Calu3 (cell line): ENCODE data around the gene GPATCH4. TPM values are rescaled to one million over a fixed set of nuclear protein-coding genes. Genes with fewer than 3 reads are reported as not detected.

Experiments
- BruUV-seq: library from RNA; stranded (reverse); fragments of 400-500 nt; replicated peaks from 2 replicates; lab custom pipeline; 2021; lab: Mats Ljungman, UMichigan
- CTCF ChIA-PET: fragments of 300-600 bp; sonication (Branson Sonifier 250); formaldehyde crosslinking; loops from one replicate; lab custom pipeline; 2022; ENCODE audit warnings: antibody characterized with exemption; lab: Charles Lee
- DNase-seq: peaks from one replicate; pipeline ENCODE4 v3.0.0; 2022
- H3K27ac Mint-ChIP-seq: one replicate; pipeline ENCODE4 v1.8.0; 2022; ENCODE audit warnings: mixed read lengths; ENCODE audit not compliant: unreplicated experiment
- H3K27me3 Mint-ChIP-seq: one replicate; pipeline ENCODE4 v1.8.0; 2022; ENCODE audit warnings: mixed read lengths; ENCODE audit not compliant: unreplicated experiment
- H3K36me3 Mint-ChIP-seq: one replicate; pipeline ENCODE4 v1.8.0; 2022; ENCODE audit warnings: mild to moderate bottlenecking, moderate library complexity, mixed read lengths; ENCODE audit not compliant: insufficient read depth, unreplicated experiment
- H3K4me1 Mint-ChIP-seq: one replicate; pipeline ENCODE4 v1.8.0; 2022; ENCODE audit warnings: mild to moderate bottlenecking, low read depth, mixed read lengths; ENCODE audit not compliant: unreplicated experiment
- H3K4me3 Mint-ChIP-seq: one replicate; pipeline ENCODE4 v1.8.0; 2022; ENCODE audit warnings: mild to moderate bottlenecking, low read depth, moderate library complexity, mixed read lengths; ENCODE audit not compliant: unreplicated experiment
- H3K9me3 Mint-ChIP-seq: one replicate; pipeline ENCODE4 v1.8.0; 2022; ENCODE audit warnings: low read depth, mixed read lengths; ENCODE audit not compliant: unreplicated experiment
- CTCF ChIP-seq: fragments of 200-600 bp; IDR thresholded peaks from one replicate; pipeline ENCODE4 v1.8.0; 2022; ENCODE audit warnings: antibody characterized with exemption; ENCODE audit not compliant: unreplicated experiment
- intact Hi-C: fragments of 100-400 bp; cut with micrococcal nuclease; formaldehyde crosslinking; loops from one replicate; pipeline ENCODE4 v1.10.0; 2022; ENCODE audit not compliant: unreplicated experiment
- total RNA-seq: library from RNA; stranded (reverse); gene quantifications from 2 replicates; pipeline ENCODE4 v1.2.3, GENCODE V29; 2022

The GPATCH4 gene
- total RNA-seq, 1 experiment from 2014 or later: 52.4 TPM

- no peak for DNase-seq
- intact Hi-C loops: no loop called here
- Mint-ChIP-seq H3K9me3 (no peaks in the 10 kb centered on the region), H3K27me3 (no peaks in the 10 kb centered on the region), H3K36me3 (peaks cover 31% of the 10 kb centered on the region), H3K27ac (no peak overlapping the region), H3K4me3 (no peak overlapping the region), H3K4me1 (peaks cover 19% of the 10 kb centered on the region)
- TF ChIP-seq CTCF: no peak
- BruUV-seq: no TSS peak
- CTCF ChIA-PET: no interaction called here
These were observed 50.1 kb downstream of the GPATCH4 start for GRCh38 chr1:156551066-156551643.

GRCh38 chr1:156550346-156550745 is 50.9 kb downstream of the GPATCH4 start:
- no peak overlapping the region for H3K27ac Mint-ChIP-seq
- CTCF ChIA-PET: interaction anchor here (0.5 kb wide), 1 partner anchor 92 kb away, joined by 3 read pairs; no protein-coding TSS in a partner anchor
- DNase-seq: no peak
- intact Hi-C loops: no loop called here
- BruUV-seq: no TSS peak
- H3K9me3 Mint-ChIP-seq: no peaks in the 10 kb centered on the region
- H3K36me3 Mint-ChIP-seq: peaks cover 36% of the 10 kb centered on the region
- no peaks in the 10 kb centered on the region for H3K27me3 Mint-ChIP-seq
- no peak overlapping the region for H3K4me3 Mint-ChIP-seq
- TF ChIP-seq CTCF: no peak
- peaks cover 21% of the 10 kb centered on the region for H3K4me1 Mint-ChIP-seq

GRCh38 chr1:156549831-156550230 is 51.4 kb downstream of the GPATCH4 start:
- H3K27me3 Mint-ChIP-seq: no peaks in the 10 kb centered on the region
- DNase-seq: no peak
- TF ChIP-seq CTCF: no peak
- H3K9me3 Mint-ChIP-seq: no peaks in the 10 kb centered on the region
- H3K27ac Mint-ChIP-seq: no peak overlapping the region
- peaks cover 26% of the 10 kb centered on the region for H3K4me1 Mint-ChIP-seq
- H3K36me3 Mint-ChIP-seq: peaks cover 36% of the 10 kb centered on the region
- CTCF ChIA-PET: interaction anchor here (0.5 kb wide), 1 partner anchor 91 kb away, joined by 3 read pairs; no protein-coding TSS in a partner anchor
- BruUV-seq: no TSS peak
- no peak overlapping the region for H3K4me3 Mint-ChIP-seq
- intact Hi-C loops: no loop called here

DNA sequence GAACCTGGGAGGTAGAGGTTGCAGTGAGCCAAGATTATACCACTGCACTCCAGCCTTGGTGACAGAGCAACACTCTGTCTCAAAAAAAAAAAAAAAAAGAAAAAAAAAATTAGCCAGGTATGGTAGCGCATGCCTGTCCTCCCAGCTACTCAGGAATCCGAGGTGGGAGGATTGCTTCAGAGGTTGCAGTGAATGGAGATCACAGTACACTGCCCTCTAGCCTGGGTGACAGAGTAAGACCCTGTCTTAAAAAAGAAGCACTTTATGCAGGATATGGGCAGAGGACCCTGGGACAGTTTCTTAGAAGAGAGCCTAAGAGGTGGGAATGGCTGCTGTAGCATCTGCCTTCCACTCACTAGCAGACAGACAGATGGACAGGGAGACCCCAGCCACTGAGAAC is 51.9 kb downstream of the GPATCH4 start:
- DNase-seq: no peak
- no peaks in the 10 kb centered on the region for H3K27me3 Mint-ChIP-seq
- no TSS peak for BruUV-seq
- H3K27ac Mint-ChIP-seq: no peak overlapping the region
- intact Hi-C loops: no loop called here
- H3K4me3 Mint-ChIP-seq: no peak overlapping the region
- H3K36me3 Mint-ChIP-seq: peaks cover 40% of the 10 kb centered on the region
- no peak for TF ChIP-seq CTCF
- peaks cover 31% of the 10 kb centered on the region for H3K4me1 Mint-ChIP-seq
- H3K9me3 Mint-ChIP-seq: no peaks in the 10 kb centered on the region
- CTCF ChIA-PET: no interaction called here
